PC-9 (cell line): ENCODE data around the gene PTPN18. TPM values are rescaled to one million over a fixed set of nuclear protein-coding genes. Genes with fewer than 3 reads are reported as not detected.

Source experiments
- BruUV-seq: library from RNA; stranded (reverse); fragments of 400-500 nt; replicated peaks from 2 replicates; lab custom pipeline; 2021; lab: Mats Ljungman, UMichigan
- CTCF ChIA-PET: fragments of 300-600 bp; sonication (Branson Sonifier 250); formaldehyde crosslinking; loops from one replicate; lab custom pipeline; 2022; ENCODE audit warnings: antibody characterized with exemption; lab: Charles Lee
- POLR2A ChIA-PET: fragments of 300-600 bp; sonication (Branson Sonifier 250); formaldehyde crosslinking; loops from one replicate; lab custom pipeline; 2022; ENCODE audit warnings: antibody characterized with exemption; ENCODE audit not compliant: unreplicated experiment; lab: Charles Lee
- DNase-seq, 2 experiments: peaks; one replicate each; pipeline versions ENCODE4 v3.0.0 to v3.0.0-alpha.2; 2015 to 2022; ENCODE audit warnings: mixed read lengths in 1 of 2
- H2AFZ ChIP-seq: fragments of 200-600 bp; sonication (generic); 2 replicates; pipeline ENCODE4 v1.8.1; 2017; ENCODE audit warnings: antibody characterized with exemption
- H3F3A ChIP-seq: fragments of 200-600 bp; sonication (generic); 2 replicates; pipeline ENCODE4 v1.8.1; 2017; ENCODE audit warnings: antibody characterized with exemption, mild to moderate bottlenecking, low read depth; ENCODE audit not compliant: insufficient read depth
- H3K27ac ChIP-seq: fragments of 200-600 bp; sonication (generic); 2 replicates; pipeline ENCODE4 v1.6.1; 2016; ENCODE audit warnings: mixed run types
- H3K27me3 ChIP-seq: fragments of 200-600 bp; sonication (generic); 2 replicates; pipeline ENCODE4 v1.6.1; 2016; ENCODE audit warnings: low read depth, mixed run types; ENCODE audit not compliant: insufficient read depth
- H3K36me3 ChIP-seq: fragments of 200-600 bp; sonication (generic); 2 replicates; pipeline ENCODE4 v1.6.1; 2016; ENCODE audit warnings: low read depth, mixed run types
- H3K4me1 ChIP-seq: fragments of 200-600 bp; sonication (generic); replicated peaks from 2 replicates; pipeline ENCODE4 v1.6.1; 2016; ENCODE audit warnings: mixed run types; ENCODE audit not compliant: insufficient read depth
- H3K4me2 ChIP-seq: fragments of 200-600 bp; sonication (generic); 2 replicates; pipeline ENCODE4 v1.6.1; 2017; ENCODE audit warnings: mixed run types
- H3K4me3 ChIP-seq: fragments of 200-600 bp; sonication (generic); 2 replicates; pipeline ENCODE4 v1.6.1; 2016; ENCODE audit warnings: mixed run types
- H3K79me2 ChIP-seq: fragments of 200-600 bp; sonication (generic); 2 replicates; pipeline ENCODE4 v1.6.1; 2017; ENCODE audit warnings: low read depth, mixed run types
- H3K9me2 ChIP-seq: fragments of 200-600 bp; sonication (generic); 2 replicates; pipeline ENCODE4 v1.8.1; 2017; ENCODE audit warnings: mild to moderate bottlenecking; ENCODE audit not compliant: insufficient read depth
- H3K9me3 ChIP-seq: fragments of 200-600 bp; sonication (generic); 2 replicates; pipeline ENCODE4 v1.8.1; 2016; ENCODE audit warnings: low read depth; ENCODE audit not compliant: insufficient read depth
- H4K20me1 ChIP-seq: fragments of 200-600 bp; sonication (generic); 2 replicates; pipeline ENCODE4 v1.8.1; 2017; ENCODE audit not compliant: insufficient read depth
- EZH2 ChIP-seq: fragments of 200-600 bp; sonication (generic); IDR thresholded peaks from 2 replicates; pipeline ENCODE4 v1.8.0; 2017; ENCODE audit warnings: antibody characterized with exemption, low read depth
- intact Hi-C: fragments of 100-400 bp; cut with micrococcal nuclease; formaldehyde crosslinking; loops from one replicate; pipeline ENCODE4 v1.10.0; 2022; ENCODE audit not compliant: unreplicated experiment
- total RNA-seq: library from RNA; stranded (reverse); gene quantifications from 2 replicates; pipeline ENCODE4 v1.2.3, GENCODE V29; 2021
- TF ChIP-seq, protein P1 (sequence below): fragments of 200-600 bp; sonication (generic); conservative IDR thresholded peaks from 2 replicates; pipeline ENCODE4 v1.6.1; 2017; ENCODE audit warnings: mixed run types, antibody characterized with exemption, mild to moderate bottlenecking, moderate library complexity

PTPN18 gene
- total RNA-seq, 1 experiment from 2014 or later, result 55.9 TPM

DNA sequence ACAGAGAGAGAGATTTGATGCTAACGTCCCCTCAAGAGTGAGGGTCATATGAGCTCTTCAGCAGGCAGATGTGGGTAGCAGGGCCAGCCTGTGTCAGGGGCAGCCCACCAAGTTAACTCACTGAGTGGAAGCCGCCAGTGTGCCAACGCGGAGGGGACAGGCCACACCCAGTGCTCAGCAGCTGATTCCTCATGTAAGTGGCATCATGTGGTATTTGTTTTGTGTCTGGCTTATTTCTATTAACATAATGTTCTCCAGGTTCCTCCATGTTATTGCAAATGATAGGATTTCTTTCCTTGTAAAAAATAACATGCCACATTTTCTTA lies 9.2 kb upstream of the PTPN18 start:
- no peak overlapping the region for H2AFZ ChIP-seq
- peaks cover 19% of the 10 kb centered on the region for H3K79me2 ChIP-seq
- H3K9me3 ChIP-seq, result no peaks in the 10 kb centered on the region
- H3K27ac ChIP-seq, result no peak overlapping the region
- ChIA-PET CTCF (no interaction called here), POLR2A (no interaction called here)
- H3K36me3 ChIP-seq, result peaks cover 8% of the 10 kb centered on the region; the same call in 1 of the 2 replicates
- DNase-seq, result no peak
- no peak overlapping the region for H3K4me3 ChIP-seq
- H3K9me2 ChIP-seq, result no peaks in the 10 kb centered on the region
- no peak overlapping the region for H3K4me2 ChIP-seq
- peaks cover 11% of the 10 kb centered on the region; the same call in 1 of the 2 replicates for H3F3A ChIP-seq
- BruUV-seq, result no TSS peak
- H3K4me1 ChIP-seq, result peaks cover 6% of the 10 kb centered on the region; the same call in 1 of the 2 replicates
- peaks cover 9% of the 10 kb centered on the region for H4K20me1 ChIP-seq
- no peaks in the 10 kb centered on the region for H3K27me3 ChIP-seq
- TF ChIP-seq, protein P1, sequence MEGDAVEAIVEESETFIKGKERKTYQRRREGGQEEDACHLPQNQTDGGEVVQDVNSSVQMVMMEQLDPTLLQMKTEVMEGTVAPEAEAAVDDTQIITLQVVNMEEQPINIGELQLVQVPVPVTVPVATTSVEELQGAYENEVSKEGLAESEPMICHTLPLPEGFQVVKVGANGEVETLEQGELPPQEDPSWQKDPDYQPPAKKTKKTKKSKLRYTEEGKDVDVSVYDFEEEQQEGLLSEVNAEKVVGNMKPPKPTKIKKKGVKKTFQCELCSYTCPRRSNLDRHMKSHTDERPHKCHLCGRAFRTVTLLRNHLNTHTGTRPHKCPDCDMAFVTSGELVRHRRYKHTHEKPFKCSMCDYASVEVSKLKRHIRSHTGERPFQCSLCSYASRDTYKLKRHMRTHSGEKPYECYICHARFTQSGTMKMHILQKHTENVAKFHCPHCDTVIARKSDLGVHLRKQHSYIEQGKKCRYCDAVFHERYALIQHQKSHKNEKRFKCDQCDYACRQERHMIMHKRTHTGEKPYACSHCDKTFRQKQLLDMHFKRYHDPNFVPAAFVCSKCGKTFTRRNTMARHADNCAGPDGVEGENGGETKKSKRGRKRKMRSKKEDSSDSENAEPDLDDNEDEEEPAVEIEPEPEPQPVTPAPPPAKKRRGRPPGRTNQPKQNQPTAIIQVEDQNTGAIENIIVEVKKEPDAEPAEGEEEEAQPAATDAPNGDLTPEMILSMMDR, result no peak
- TF ChIP-seq EZH2, result no peak
- intact Hi-C loops, result no loop called here

DNA sequence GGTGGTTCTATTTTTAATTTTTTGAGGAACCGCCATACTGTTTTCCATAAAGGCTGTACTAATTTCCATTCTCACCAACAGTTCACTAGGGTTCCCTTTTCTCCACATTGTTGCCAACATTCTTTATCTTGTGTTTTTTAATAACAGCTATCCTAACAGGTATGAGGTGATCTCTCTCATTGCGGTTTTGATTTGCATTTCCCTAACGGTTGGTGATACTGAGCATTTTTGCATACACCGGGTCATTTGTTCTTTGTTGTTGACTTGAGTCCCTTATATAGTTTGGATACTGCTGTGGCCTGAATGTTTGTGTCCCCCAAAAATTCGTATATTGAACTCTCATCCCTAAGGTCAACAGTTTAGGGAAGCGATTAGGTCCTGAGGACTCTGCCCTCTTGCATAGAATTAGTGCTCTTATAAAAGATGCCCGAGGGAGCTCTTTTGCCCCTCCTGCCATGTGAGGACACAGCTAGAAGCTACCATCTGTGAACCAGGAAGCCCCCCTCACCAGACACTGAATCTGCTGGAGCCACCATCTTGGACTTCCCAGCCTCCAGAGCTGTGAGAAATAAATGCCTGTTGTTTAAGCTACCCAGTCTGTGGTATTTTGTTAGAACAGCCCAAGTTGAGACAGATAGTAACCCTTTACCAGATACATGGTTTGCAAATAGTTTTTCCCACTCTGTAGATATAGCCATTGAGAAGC lies 8.5 kb upstream of the PTPN18 start:
- Histone ChIP-seq H3K4me3 (no peak overlapping the region), H4K20me1 (peaks cover 9% of the 10 kb centered on the region), H3K9me2 (no peaks in the 10 kb centered on the region), H3K79me2 (peaks cover 19% of the 10 kb centered on the region), H3F3A (peaks cover 11% of the 10 kb centered on the region; the same call in 1 of the 2 replicates), H2AFZ (no peak overlapping the region), H3K27ac (no peak overlapping the region), H3K27me3 (no peaks in the 10 kb centered on the region), H3K36me3 (peaks cover 8% of the 10 kb centered on the region; the same call in 1 of the 2 replicates), H3K4me2 (no peak overlapping the region), H3K4me1 (peaks cover 6% of the 10 kb centered on the region; the same call in 1 of the 2 replicates), H3K9me3 (no peaks in the 10 kb centered on the region)
- intact Hi-C loops, result no loop called here
- DNase-seq, result no peak
- no peak for TF ChIP-seq EZH2
- CTCF ChIA-PET, result no interaction called here
- no TSS peak for BruUV-seq
- POLR2A ChIA-PET, result interaction anchor here (0.6 kb wide), 1 partner anchor 94 kb away, joined by 3 read pairs; no protein-coding TSS in a partner anchor

DNA sequence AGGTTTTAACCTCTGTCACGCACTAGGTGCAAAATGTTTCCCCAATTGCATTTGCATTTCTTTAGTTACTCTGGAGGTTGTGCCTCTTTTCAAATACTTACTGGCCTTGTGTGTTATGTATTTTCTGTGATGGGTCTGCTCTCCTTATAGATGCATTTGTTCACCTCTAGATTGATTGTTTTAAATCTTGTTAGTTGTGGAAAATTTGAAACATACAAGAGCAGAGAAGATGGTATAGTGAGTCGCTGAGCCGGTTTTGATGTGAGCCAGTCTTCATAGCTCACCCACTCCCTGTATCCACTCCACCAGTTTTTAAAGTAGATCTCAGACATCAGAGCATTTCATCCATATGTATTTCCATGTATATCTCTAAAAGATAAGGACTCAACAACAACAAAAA lies 6.7 kb upstream of the PTPN18 start:
- CTCF ChIA-PET, result no interaction called here
- H3K4me2 ChIP-seq, result no peak overlapping the region
- no peaks in the 10 kb centered on the region for H3K9me3 ChIP-seq
- intact Hi-C loops, result no loop called here
- H3K9me2 ChIP-seq, result no peaks in the 10 kb centered on the region
- no TSS peak for BruUV-seq
- TF ChIP-seq, protein P1, result no peak
- TF ChIP-seq EZH2, result no peak
- peaks cover 8% of the 10 kb centered on the region; the same call in 1 of the 2 replicates for H3K36me3 ChIP-seq
- H3K4me1 ChIP-seq, result peaks cover under 1% of the 10 kb centered on the region; the same call in 1 of the 2 replicates
- no peak for DNase-seq
- H3K4me3 ChIP-seq, result no peak overlapping the region
- peaks cover 15% of the 10 kb centered on the region; the same call in 1 of the 2 replicates for H3F3A ChIP-seq
- H2AFZ ChIP-seq, result no peak overlapping the region
- peaks cover 5% of the 10 kb centered on the region for H3K79me2 ChIP-seq
- H3K27ac ChIP-seq, result no peak overlapping the region
- peaks cover 6% of the 10 kb centered on the region; the same call in 1 of the 2 replicates for H4K20me1 ChIP-seq
- POLR2A ChIA-PET, result no interaction called here
- no peaks in the 10 kb centered on the region for H3K27me3 ChIP-seq
